Testis (tissue), 2 donors: Measurements from ENCODE around the gene PTDSS2.

Source experiments
- CTCF ChIP-seq, 3 experiments: fragments of 450-650 bp in 2 of 3; fragments of 200-600 bp in 1 of 3; sonication (generic) in 1 of 3; IDR thresholded peaks; one replicate each; pipeline ENCODE4 v1.5.1; 2016 to 2019; ENCODE audit warnings: antibody characterized with exemption in 3 of 3, mild to moderate bottlenecking in 2 of 3, moderate library complexity in 1 of 3
- POLR2A ChIP-seq: fragments of 450-650 bp; IDR thresholded peaks from one replicate; pipeline ENCODE4 v1.6.1; 2017; ENCODE audit warnings: antibody characterized with exemption, mild to moderate bottlenecking, moderate library complexity

DNA sequence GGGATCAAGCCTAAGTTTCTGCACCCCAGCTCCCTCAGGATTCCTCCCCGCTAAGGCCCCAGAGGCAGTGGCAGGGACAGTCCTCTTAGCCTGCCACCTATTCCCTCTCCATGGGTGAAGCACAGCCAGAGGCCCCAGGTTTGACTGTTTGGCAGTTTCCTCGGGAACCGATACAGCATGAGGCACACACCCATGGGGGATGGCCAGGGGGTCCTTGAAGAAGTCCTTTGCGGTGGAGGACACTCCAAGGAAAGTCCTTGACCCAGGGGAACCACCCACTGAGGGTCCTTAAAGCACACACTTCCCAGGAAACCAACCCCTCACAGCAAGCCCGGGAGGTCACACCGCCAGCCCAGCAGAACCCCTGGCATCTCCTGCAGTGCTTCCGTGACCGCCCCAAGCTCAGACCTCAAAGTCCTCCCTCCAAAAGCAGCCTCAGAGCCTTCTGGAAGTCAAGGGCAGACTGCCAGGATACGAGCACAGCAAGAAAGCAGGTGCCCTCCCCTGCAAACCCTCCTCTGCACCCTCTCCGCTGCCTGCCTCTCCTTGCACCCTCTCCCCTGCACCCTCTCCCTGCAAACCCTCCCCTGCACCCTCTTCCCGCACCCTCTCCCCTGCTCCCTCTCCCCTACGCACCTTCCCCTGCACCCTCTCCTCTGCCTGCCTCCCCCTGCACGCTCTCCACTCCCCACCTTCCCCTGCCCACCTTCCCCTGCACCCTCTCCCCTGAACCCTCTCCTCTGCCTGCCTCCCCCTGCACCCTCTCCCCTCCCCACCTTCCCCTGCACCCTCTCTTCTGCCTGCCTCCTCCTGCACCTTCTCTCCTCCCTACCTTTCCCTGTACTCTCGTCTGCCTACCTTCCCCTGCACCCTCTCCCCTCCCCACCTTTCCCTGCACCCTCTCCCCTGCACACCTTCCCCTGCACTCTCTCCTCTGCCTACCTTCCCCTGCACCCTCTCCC, 36.7 kb upstream of the PTDSS2 start:
- TF ChIP-seq CTCF (IDR thresholded peaks at IDR 0.05) (no peak), POLR2A (no peak)
